Prostate gland (tissue), 2 donors: ENCODE results near the gene NANOS1. TPM values are rescaled to one million over a fixed set of nuclear protein-coding genes. Genes with fewer than 3 reads are reported as not detected.

Experiments
- DNase-seq: peaks from one replicate; pipeline ENCODE4 v3.0.0-alpha.2; 2019; ENCODE audit warnings: low spot score
- H3K27ac ChIP-seq, 2 donors: fragments of 200-600 bp; sonication (generic); 2 replicates each; pipeline ENCODE4 v1.5.1; 2017 to 2019
- H3K27me3 ChIP-seq: fragments of 200-600 bp; sonication (generic); replicated peaks from 2 replicates; pipeline ENCODE4 v1.5.1; 2019; ENCODE audit not compliant: insufficient read depth
- H3K36me3 ChIP-seq, 2 donors: fragments of 200-600 bp; sonication (generic); 1 replicate in 1 of 2; 2 replicates in 1 of 2; pipeline versions ENCODE4 v1.5.1 to v1.8.1; 2017 to 2019
- H3K4me1 ChIP-seq: fragments of 200-600 bp; sonication (generic); replicated peaks from 2 replicates; pipeline ENCODE4 v1.5.1; 2019
- H3K4me3 ChIP-seq, 2 donors: fragments of 200-600 bp; sonication (generic); 2 replicates each; pipeline ENCODE4 v1.5.1; 2017 to 2019
- H3K9me3 ChIP-seq: fragments of 200-600 bp; sonication (generic); 2 replicates; pipeline ENCODE4 v1.5.1; 2017
- POLR2A ChIP-seq: fragments of 450-650 bp; IDR thresholded peaks from one replicate; pipeline ENCODE4 v1.6.1; 2016; ENCODE audit warnings: antibody characterized with exemption, mild to moderate bottlenecking
- POLR2AphosphoS5 ChIP-seq: sonication (generic); formaldehyde crosslinking; IDR thresholded peaks from one replicate; pipeline ENCODE4 v1.6.1; 2017; ENCODE audit warnings: antibody characterized with exemption
- WGBS: methylation state at CpG from one replicate; pipeline ENCODE4 v1.1.5; 2018; 5-methylcytosine and 5-hydroxymethylcytosine counted together
- intact Hi-C: fragments of 100-400 bp; cut with DNase I; formaldehyde crosslinking; loops from one replicate; pipeline ENCODE4 v1.14.2; 2022
- small RNA-seq, 2 donors: library from RNA; depleted of rRNA; stranded (forward); fragments of <200 nt; gene quantifications; one replicate each; pipeline ENCODE3, GENCODE V24; 2016
- total RNA-seq, 2 donors: library from RNA; depleted of rRNA; stranded (reverse); fragments of >200 nt; gene quantifications; one replicate each; pipeline ENCODE4 v1.1.0, GENCODE V29; 2016
- TF ChIP-seq, protein P1 (sequence below), 4 experiments: fragments of 200-600 bp in 2 of 4; fragments of 450-650 bp in 2 of 4; sonication (generic) in 2 of 4; IDR thresholded peaks; 1 replicate in 3 of 4; 2 replicates in 1 of 4; pipeline ENCODE4 v1.5.1; 2016 to 2019; ENCODE audit warnings: antibody characterized with exemption in 4 of 4, mild to moderate bottlenecking in 2 of 4, moderate library complexity in 2 of 4

The NANOS1 gene
- total RNA-seq, 2 donors from 2014 or later = 4.3 to 5.9 TPM

DNA sequence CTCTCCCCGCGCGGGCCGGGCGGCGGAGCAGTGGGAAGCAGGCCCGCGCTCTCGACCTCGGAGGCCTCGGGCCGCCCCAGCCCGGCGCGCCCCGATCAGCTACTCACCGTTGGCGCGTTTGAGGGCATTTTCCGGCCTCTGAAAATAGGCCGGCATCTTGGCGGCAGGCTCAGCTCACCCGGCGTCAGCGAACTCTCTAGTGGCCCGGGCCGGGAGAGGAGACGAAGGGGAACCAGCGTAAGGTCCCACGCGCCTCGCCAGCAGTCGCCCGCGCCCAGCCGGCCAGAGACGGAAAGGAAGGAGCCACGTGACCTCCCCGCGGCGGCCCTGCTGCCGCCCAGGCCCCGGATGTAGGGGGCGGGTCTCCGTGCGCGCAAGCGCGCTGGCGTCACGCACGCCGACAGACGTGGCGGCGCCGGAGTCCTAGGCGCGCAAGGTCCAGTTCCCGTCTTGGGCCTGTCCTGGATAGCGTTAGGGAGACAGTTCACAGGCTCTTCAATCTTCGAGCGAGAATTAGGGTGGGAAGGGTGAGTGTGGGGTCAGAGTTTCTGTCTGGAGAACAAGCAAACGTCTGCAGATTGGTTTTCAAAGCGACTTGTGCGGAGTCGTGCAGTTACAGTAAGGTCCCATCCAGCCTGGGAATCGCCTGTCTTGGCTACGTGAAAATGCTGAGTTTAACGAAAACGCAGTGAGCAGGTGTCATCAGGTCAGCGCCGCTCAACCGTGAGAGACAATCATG lies 51.2 kb downstream of the NANOS1 start, which contains the start of gene EIF3A:
EIF3A (minus strand) TSS at position 297 of the 739 bp plus-strand sequence; CDS start at position 156, 141 bp downstream.
- H3K36me3 ChIP-seq = no peaks in the 10 kb centered on the region
- no peaks in the 10 kb centered on the region for H3K9me3 ChIP-seq
- DNase-seq = peak; percentile 90
- no peaks in the 10 kb centered on the region for H3K27me3 ChIP-seq
- TF ChIP-seq, protein P1, sequence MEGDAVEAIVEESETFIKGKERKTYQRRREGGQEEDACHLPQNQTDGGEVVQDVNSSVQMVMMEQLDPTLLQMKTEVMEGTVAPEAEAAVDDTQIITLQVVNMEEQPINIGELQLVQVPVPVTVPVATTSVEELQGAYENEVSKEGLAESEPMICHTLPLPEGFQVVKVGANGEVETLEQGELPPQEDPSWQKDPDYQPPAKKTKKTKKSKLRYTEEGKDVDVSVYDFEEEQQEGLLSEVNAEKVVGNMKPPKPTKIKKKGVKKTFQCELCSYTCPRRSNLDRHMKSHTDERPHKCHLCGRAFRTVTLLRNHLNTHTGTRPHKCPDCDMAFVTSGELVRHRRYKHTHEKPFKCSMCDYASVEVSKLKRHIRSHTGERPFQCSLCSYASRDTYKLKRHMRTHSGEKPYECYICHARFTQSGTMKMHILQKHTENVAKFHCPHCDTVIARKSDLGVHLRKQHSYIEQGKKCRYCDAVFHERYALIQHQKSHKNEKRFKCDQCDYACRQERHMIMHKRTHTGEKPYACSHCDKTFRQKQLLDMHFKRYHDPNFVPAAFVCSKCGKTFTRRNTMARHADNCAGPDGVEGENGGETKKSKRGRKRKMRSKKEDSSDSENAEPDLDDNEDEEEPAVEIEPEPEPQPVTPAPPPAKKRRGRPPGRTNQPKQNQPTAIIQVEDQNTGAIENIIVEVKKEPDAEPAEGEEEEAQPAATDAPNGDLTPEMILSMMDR (IDR thresholded peaks at IDR 0.05) = peak in 2 of 4 experiments; percentile 10 to 19
- TF ChIP-seq POLR2A (peak; percentile 98), POLR2AphosphoS5 (peak; percentile 95)
- intact Hi-C loops = loop anchor here (1.0 kb wide), 1 partner anchor 24 kb away; the partner anchor contains the start of gene DENND10
- peak within 1 kb of the TSS; percentile 59 to 98 for H3K4me3 ChIP-seq
- H3K27ac ChIP-seq = peak within 1 kb of the TSS; percentile 90 to 97
- under 1% methylated on average over 74 of the region's 74 CpGs for WGBS
- H3K4me1 ChIP-seq = peaks cover 4% of the 10 kb centered on the region

Small RNA genes lying within 50 kb of the gene (small RNA-seq; reads per million reads assigned to genes)
- 0 reads per million in 2 donors for gene RF00413
- 0 to 0.10 reads per million in 2 donors for gene SNORA19

Other genes with a start within 250 kb of the NANOS1 start
- 10 to 100 TPM; 77.1 to 88.0 TPM for gene EIF3A, start 51.1 kb downstream of the NANOS1 start, total RNA-seq
- gene DENND10, start 74.4 kb downstream of the NANOS1 start, total RNA-seq = 10 to 100 TPM; 31.2 to 42.4 TPM
- 10 to 100 TPM; 19.7 to 22.7 TPM for gene SFXN4, start 136.0 kb downstream of the NANOS1 start, total RNA-seq
- gene PRDX3, start 149.1 kb downstream of the NANOS1 start, total RNA-seq = 100 to 1,000 TPM; 123 to 167 TPM
- 10 to 100 TPM in 1 of 2 donors, 1 to 10 TPM in 1; 4.8 to 10.6 TPM for gene GRK5, start 177.9 kb downstream of the NANOS1 start, total RNA-seq